Measurements from ENCODE around the gene TOGARAM1.
"Not testable (repeated sequence)": the region's sequence is repeated elsewhere in the genome, so short reads cannot be mapped to it uniquely, and the experiment has no call there.

Gene TOGARAM1

GRCh38 chr14:45038256-45038655 lies 76.3 kb downstream of the TOGARAM1 start:
- in situ Hi-C loops (cut with HindIII; ENCODE audit: low sequenced_read_pairs), result no loop called here

GRCh38 chr14:45038865-45039264 lies 76.9 kb downstream of the TOGARAM1 start:
- in situ Hi-C loops (cut with HindIII; ENCODE audit: low sequenced_read_pairs), result no loop called here

- in situ Hi-C loops (cut with HindIII; ENCODE audit: low sequenced_read_pairs), result no loop called here
Observed at GRCh38 chr14:45039390-45039789, 77.4 kb downstream of the TOGARAM1 start.

- in situ Hi-C loops (cut with HindIII; ENCODE audit: low sequenced_read_pairs), result no loop called here
Observed at GRCh38 chr14:45041641-45042040, 79.7 kb downstream of the TOGARAM1 start.

GRCh38 chr14:45044638-45045037 lies 82.6 kb downstream of the TOGARAM1 start:
- in situ Hi-C loops (cut with HindIII; ENCODE audit: low sequenced_read_pairs), result no loop called here

- in situ Hi-C loops (cut with HindIII; ENCODE audit: low sequenced_read_pairs), result no loop called here
Observed at GRCh38 chr14:45048385-45048784, 86.4 kb downstream of the TOGARAM1 start.

- in situ Hi-C loops (cut with HindIII; ENCODE audit: low sequenced_read_pairs), result no loop called here
Observed at GRCh38 chr14:45051180-45051579, 89.2 kb downstream of the TOGARAM1 start.

GRCh38 chr14:45051896-45052295 lies 89.9 kb downstream of the TOGARAM1 start:
- in situ Hi-C loops (cut with HindIII; ENCODE audit: low sequenced_read_pairs), result no loop called here

- in situ Hi-C loops (cut with HindIII; ENCODE audit: low sequenced_read_pairs), result no loop called here
Observed at GRCh38 chr14:45057349-45057748, 95.4 kb downstream of the TOGARAM1 start.

GRCh38 chr14:45057881-45058364 lies 95.9 kb downstream of the TOGARAM1 start:
- in situ Hi-C loops (cut with HindIII; ENCODE audit: low sequenced_read_pairs), result no loop called here

- in situ Hi-C loops (cut with HindIII; ENCODE audit: low sequenced_read_pairs), result no loop called here
Observed at GRCh38 chr14:45060551-45060950, 98.6 kb downstream of the TOGARAM1 start.

GRCh38 chr14:45065540-45065939 lies 103.5 kb downstream of the TOGARAM1 start:
- in situ Hi-C loops (cut with HindIII; ENCODE audit: low sequenced_read_pairs), result no loop called here

GRCh38 chr14:45065956-45066355 lies 104.0 kb downstream of the TOGARAM1 start:
- in situ Hi-C loops (cut with HindIII; ENCODE audit: low sequenced_read_pairs), result no loop called here

GRCh38 chr14:45066667-45067066 lies 104.7 kb downstream of the TOGARAM1 start:
- in situ Hi-C loops (cut with HindIII; ENCODE audit: low sequenced_read_pairs), result no loop called here

GRCh38 chr14:45068396-45068795 lies 106.4 kb downstream of the TOGARAM1 start:
- in situ Hi-C loops (cut with HindIII; ENCODE audit: low sequenced_read_pairs), result no loop called here

- in situ Hi-C loops (cut with HindIII; ENCODE audit: low sequenced_read_pairs), result no loop called here
Observed at GRCh38 chr14:45070215-45070614, 108.2 kb downstream of the TOGARAM1 start.

- in situ Hi-C loops (cut with HindIII; ENCODE audit: low sequenced_read_pairs), result no loop called here
Observed at GRCh38 chr14:45072126-45072525, 110.1 kb downstream of the TOGARAM1 start.

GRCh38 chr14:45073231-45073879 lies 111.4 kb downstream of the TOGARAM1 start:
- in situ Hi-C loops (cut with HindIII; ENCODE audit: low sequenced_read_pairs), result no loop called here

- in situ Hi-C loops (cut with HindIII; ENCODE audit: low sequenced_read_pairs), result no loop called here
Observed at GRCh38 chr14:45078323-45078722, 116.3 kb downstream of the TOGARAM1 start.

- in situ Hi-C loops (cut with HindIII; ENCODE audit: low sequenced_read_pairs), result not testable (repeated sequence)
Observed at GRCh38 chr14:45080416-45080968, 118.5 kb downstream of the TOGARAM1 start.

- in situ Hi-C loops (cut with HindIII; ENCODE audit: low sequenced_read_pairs), result not testable (repeated sequence)
Observed at GRCh38 chr14:45081096-45081495, 119.1 kb downstream of the TOGARAM1 start.

- in situ Hi-C loops (cut with HindIII; ENCODE audit: low sequenced_read_pairs), result no loop called here
Observed at GRCh38 chr14:45082420-45082819, 120.4 kb downstream of the TOGARAM1 start.

- in situ Hi-C loops (cut with HindIII; ENCODE audit: low sequenced_read_pairs), result no loop called here
Observed at GRCh38 chr14:45083617-45083975, 121.6 kb downstream of the TOGARAM1 start.

All from endothelial cell of hepatic sinusoid (primary cell).